UCSD-AML1 (cell line): Measurements from ENCODE around the gene WNT3.
A peak's percentile ranks its signal among the peaks of the same experiment; 100 is the strongest.
"Not testable (repeated sequence)": the region's sequence is repeated elsewhere in the genome, so short reads cannot be mapped to it uniquely, and the experiment has no call there.

Experiments used
- DNase-seq: peaks from one replicate; lab custom pipeline; 2025; ENCODE audit not compliant: unreplicated experiment; lab: John Stamatoyannopoulos, UW

WNT3 gene

GRCh38 chr17:46788300-46788699 lies 30.2 kb downstream of the WNT3 start:
- no peak for DNase-seq

- DNase-seq, result no peak
Measured at GRCh38 chr17:46787478-46787877, 31.0 kb downstream of the WNT3 start.

- no peak for DNase-seq
Measured at GRCh38 chr17:46785696-46786095, 32.8 kb downstream of the WNT3 start.

GRCh38 chr17:46783031-46783593 lies 35.4 kb downstream of the WNT3 start:
- no peak for DNase-seq

GRCh38 chr17:46782250-46782953 lies 36.1 kb downstream of the WNT3 start:
- DNase-seq, result peak; percentile 58

GRCh38 chr17:46780003-46780373 lies 38.5 kb downstream of the WNT3 start:
- no peak for DNase-seq

- no peak for DNase-seq
Measured at GRCh38 chr17:46777943-46778915, 40.3 kb downstream of the WNT3 start.

- DNase-seq, result no peak
Measured at GRCh38 chr17:46776298-46777005, 42.0 kb downstream of the WNT3 start.

GRCh38 chr17:46774108-46774737 lies 44.3 kb downstream of the WNT3 start:
- no peak for DNase-seq

- DNase-seq, result no peak
Measured at GRCh38 chr17:46773676-46774075, 44.8 kb downstream of the WNT3 start.

GRCh38 chr17:46773221-46773605 lies 45.3 kb downstream of the WNT3 start:
- DNase-seq, result peak; percentile 79

- no peak for DNase-seq
Measured at GRCh38 chr17:46772475-46773220, 45.8 kb downstream of the WNT3 start.

GRCh38 chr17:46771561-46772474 lies 46.7 kb downstream of the WNT3 start:
- peak; percentile 54 for DNase-seq

GRCh38 chr17:46770818-46771560 lies 47.5 kb downstream of the WNT3 start:
- DNase-seq, result no peak

- no peak for DNase-seq
Measured at GRCh38 chr17:46770439-46770817, 48.1 kb downstream of the WNT3 start.

- DNase-seq, result no peak
Measured at GRCh38 chr17:46769531-46770438, 48.7 kb downstream of the WNT3 start.

GRCh38 chr17:46768896-46769295 lies 49.6 kb downstream of the WNT3 start:
- DNase-seq, result not testable (repeated sequence)
